ENCODE results near the gene G2E3. TPM values are rescaled to one million over a fixed set of nuclear protein-coding genes. Genes with fewer than 3 reads are reported as not detected.

Gene G2E3
- total and polyA plus RNA-seq, 2 experiments from 2014 or later, result 67.4 to 113 TPM

DNA sequence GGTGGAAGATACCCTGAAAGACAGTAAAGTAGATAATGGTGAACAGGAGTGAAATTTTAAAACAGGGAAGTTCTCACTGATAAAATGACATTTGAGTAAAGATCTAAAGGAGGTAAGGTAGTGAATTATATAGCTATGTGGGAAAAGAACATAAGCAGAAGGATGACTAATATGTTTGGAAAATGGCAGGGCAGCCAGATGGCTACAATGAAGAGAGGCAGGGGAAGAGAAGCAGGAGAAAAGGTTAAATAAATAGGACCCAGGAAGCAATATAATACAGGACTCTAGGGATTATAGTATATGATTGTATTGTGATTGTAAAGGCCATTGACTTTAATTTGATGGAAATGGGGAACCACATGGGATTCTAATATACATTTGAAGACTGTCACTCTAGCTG is 96.2 kb downstream of the G2E3 start:
- Mint-ChIP-seq H3K4me3 (no peak overlapping the region), H3K27ac (no peak overlapping the region), H3K9me3 (no peaks in the 10 kb centered on the region), H3K4me1 (no peaks in the 10 kb centered on the region), H3K36me3 (ENCODE audit: low read depth) (peaks cover 26% of the 10 kb centered on the region), H3K27me3 (ENCODE audit: insufficient read depth, low read depth, poor library complexity) (no peaks in the 10 kb centered on the region)
- Histone ChIP-seq H3K27me3 (ENCODE audit: insufficient read depth) (no peaks in the 10 kb centered on the region), H3K79me2 (replicated peaks; ENCODE audit: insufficient read depth) (no peaks in the 10 kb centered on the region), H3K36me3 (ENCODE audit: insufficient read depth) (peaks cover 32% of the 10 kb centered on the region; the same call in 1 of the 2 replicates), H3F3A (replicated peaks; ENCODE audit: low read depth) (no peaks in the 10 kb centered on the region), H4K20me1 (replicated peaks; ENCODE audit: insufficient read depth) (no peaks in the 10 kb centered on the region), H3K4me3 (no peak overlapping the region), H3K27ac (ENCODE audit: low read depth) (0 out of 2 replicates have a peak overlapping the region, but pooled peaks have one; percentile 55), H3K4me2 (no peak overlapping the region), H2AFZ (no peak overlapping the region), H3K9me2 (ENCODE audit: insufficient read depth) (no peaks in the 10 kb centered on the region), H3K4me1 (ENCODE audit: insufficient read depth) (no peaks in the 10 kb centered on the region)
- ATAC-seq (no peak), DNase-seq (ENCODE audit: low spot score) (no peak)
- TF ChIP-seq, protein P1, sequence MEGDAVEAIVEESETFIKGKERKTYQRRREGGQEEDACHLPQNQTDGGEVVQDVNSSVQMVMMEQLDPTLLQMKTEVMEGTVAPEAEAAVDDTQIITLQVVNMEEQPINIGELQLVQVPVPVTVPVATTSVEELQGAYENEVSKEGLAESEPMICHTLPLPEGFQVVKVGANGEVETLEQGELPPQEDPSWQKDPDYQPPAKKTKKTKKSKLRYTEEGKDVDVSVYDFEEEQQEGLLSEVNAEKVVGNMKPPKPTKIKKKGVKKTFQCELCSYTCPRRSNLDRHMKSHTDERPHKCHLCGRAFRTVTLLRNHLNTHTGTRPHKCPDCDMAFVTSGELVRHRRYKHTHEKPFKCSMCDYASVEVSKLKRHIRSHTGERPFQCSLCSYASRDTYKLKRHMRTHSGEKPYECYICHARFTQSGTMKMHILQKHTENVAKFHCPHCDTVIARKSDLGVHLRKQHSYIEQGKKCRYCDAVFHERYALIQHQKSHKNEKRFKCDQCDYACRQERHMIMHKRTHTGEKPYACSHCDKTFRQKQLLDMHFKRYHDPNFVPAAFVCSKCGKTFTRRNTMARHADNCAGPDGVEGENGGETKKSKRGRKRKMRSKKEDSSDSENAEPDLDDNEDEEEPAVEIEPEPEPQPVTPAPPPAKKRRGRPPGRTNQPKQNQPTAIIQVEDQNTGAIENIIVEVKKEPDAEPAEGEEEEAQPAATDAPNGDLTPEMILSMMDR (conservative IDR thresholded peaks at IDR 0.05; ENCODE audit: low read depth in 2 of 2), result no peak
- no peak for TF ChIP-seq EZH2phosphoT487 (IDR thresholded peaks at IDR 0.05; ENCODE audit: unreplicated experiment)
- TF ChIP-seq, protein P2, sequence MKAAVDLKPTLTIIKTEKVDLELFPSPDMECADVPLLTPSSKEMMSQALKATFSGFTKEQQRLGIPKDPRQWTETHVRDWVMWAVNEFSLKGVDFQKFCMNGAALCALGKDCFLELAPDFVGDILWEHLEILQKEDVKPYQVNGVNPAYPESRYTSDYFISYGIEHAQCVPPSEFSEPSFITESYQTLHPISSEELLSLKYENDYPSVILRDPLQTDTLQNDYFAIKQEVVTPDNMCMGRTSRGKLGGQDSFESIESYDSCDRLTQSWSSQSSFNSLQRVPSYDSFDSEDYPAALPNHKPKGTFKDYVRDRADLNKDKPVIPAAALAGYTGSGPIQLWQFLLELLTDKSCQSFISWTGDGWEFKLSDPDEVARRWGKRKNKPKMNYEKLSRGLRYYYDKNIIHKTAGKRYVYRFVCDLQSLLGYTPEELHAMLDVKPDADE (IDR thresholded peaks at IDR 0.05), result no peak
- TF ChIP-seq NANOG (IDR thresholded peaks at IDR 0.05; ENCODE audit: borderline replicate concordance), result no peak
- TF ChIP-seq STAT1 (IDR thresholded peaks at IDR 0.05; ENCODE audit: unreplicated experiment), result no peak
- TF ChIP-seq ZNF331 (CRISPR knock-in tag; IDR thresholded peaks at IDR 0.05; ENCODE audit: low read depth), result no peak
- no peak for TF ChIP-seq ZNF114 (CRISPR knock-in tag; IDR thresholded peaks at IDR 0.05)
- TF ChIP-seq, protein P3, sequence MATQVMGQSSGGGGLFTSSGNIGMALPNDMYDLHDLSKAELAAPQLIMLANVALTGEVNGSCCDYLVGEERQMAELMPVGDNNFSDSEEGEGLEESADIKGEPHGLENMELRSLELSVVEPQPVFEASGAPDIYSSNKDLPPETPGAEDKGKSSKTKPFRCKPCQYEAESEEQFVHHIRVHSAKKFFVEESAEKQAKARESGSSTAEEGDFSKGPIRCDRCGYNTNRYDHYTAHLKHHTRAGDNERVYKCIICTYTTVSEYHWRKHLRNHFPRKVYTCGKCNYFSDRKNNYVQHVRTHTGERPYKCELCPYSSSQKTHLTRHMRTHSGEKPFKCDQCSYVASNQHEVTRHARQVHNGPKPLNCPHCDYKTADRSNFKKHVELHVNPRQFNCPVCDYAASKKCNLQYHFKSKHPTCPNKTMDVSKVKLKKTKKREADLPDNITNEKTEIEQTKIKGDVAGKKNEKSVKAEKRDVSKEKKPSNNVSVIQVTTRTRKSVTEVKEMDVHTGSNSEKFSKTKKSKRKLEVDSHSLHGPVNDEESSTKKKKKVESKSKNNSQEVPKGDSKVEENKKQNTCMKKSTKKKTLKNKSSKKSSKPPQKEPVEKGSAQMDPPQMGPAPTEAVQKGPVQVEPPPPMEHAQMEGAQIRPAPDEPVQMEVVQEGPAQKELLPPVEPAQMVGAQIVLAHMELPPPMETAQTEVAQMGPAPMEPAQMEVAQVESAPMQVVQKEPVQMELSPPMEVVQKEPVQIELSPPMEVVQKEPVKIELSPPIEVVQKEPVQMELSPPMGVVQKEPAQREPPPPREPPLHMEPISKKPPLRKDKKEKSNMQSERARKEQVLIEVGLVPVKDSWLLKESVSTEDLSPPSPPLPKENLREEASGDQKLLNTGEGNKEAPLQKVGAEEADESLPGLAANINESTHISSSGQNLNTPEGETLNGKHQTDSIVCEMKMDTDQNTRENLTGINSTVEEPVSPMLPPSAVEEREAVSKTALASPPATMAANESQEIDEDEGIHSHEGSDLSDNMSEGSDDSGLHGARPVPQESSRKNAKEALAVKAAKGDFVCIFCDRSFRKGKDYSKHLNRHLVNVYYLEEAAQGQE (IDR thresholded peaks at IDR 0.05; ENCODE audit: unreplicated experiment), result no peak
- TF ChIP-seq EZH2 (IDR thresholded peaks at IDR 0.05; ENCODE audit: low read depth, unreplicated experiment), result no peak
- no peak for TF ChIP-seq JUNB (IDR thresholded peaks at IDR 0.05; ENCODE audit: unreplicated experiment)
- TF ChIP-seq CREB1 (CRISPR knock-in tag; IDR thresholded peaks at IDR 0.05; ENCODE audit: low read depth), result no peak
- TF ChIP-seq, protein P4, sequence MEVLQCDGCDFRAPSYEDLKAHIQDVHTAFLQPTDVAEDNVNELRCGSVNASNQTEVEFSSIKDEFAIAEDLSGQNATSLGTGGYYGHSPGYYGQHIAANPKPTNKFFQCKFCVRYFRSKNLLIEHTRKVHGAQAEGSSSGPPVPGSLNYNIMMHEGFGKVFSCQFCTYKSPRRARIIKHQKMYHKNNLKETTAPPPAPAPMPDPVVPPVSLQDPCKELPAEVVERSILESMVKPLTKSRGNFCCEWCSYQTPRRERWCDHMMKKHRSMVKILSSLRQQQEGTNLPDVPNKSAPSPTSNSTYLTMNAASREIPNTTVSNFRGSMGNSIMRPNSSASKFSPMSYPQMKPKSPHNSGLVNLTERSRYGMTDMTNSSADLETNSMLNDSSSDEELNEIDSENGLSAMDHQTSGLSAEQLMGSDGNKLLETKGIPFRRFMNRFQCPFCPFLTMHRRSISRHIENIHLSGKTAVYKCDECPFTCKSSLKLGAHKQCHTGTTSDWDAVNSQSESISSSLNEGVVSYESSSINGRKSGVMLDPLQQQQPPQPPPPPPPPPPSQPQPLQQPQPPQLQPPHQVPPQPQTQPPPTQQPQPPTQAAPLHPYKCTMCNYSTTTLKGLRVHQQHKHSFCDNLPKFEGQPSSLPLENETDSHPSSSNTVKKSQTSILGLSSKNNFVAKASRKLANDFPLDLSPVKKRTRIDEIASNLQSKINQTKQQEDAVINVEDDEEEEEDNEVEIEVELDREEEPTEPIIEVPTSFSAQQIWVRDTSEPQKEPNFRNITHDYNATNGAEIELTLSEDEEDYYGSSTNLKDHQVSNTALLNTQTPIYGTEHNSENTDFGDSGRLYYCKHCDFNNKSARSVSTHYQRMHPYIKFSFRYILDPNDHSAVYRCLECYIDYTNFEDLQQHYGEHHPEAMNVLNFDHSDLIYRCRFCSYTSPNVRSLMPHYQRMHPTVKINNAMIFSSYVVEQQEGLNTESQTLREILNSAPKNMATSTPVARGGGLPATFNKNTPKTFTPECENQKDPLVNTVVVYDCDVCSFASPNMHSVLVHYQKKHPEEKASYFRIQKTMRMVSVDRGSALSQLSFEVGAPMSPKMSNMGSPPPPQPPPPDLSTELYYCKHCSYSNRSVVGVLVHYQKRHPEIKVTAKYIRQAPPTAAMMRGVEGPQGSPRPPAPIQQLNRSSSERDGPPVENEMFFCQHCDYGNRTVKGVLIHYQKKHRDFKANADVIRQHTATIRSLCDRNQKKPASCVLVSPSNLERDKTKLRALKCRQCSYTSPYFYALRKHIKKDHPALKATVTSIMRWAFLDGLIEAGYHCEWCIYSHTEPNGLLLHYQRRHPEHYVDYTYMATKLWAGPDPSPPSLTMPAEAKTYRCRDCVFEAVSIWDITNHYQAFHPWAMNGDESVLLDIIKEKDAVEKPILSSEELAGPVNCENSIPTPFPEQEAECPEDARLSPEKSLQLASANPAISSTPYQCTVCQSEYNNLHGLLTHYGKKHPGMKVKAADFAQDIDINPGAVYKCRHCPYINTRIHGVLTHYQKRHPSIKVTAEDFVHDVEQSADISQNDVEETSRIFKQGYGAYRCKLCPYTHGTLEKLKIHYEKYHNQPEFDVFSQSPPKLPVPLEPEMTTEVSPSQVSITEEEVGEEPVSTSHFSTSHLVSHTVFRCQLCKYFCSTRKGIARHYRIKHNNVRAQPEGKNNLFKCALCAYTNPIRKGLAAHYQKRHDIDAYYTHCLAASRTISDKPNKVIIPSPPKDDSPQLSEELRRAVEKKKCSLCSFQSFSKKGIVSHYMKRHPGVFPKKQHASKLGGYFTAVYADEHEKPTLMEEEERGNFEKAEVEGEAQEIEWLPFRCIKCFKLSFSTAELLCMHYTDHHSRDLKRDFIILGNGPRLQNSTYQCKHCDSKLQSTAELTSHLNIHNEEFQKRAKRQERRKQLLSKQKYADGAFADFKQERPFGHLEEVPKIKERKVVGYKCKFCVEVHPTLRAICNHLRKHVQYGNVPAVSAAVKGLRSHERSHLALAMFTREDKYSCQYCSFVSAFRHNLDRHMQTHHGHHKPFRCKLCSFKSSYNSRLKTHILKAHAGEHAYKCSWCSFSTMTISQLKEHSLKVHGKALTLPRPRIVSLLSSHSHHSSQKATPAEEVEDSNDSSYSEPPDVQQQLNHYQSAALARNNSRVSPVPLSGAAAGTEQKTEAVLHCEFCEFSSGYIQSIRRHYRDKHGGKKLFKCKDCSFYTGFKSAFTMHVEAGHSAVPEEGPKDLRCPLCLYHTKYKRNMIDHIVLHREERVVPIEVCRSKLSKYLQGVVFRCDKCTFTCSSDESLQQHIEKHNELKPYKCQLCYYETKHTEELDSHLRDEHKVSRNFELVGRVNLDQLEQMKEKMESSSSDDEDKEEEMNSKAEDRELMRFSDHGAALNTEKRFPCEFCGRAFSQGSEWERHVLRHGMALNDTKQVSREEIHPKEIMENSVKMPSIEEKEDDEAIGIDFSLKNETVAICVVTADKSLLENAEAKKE (CRISPR knock-in tag; IDR thresholded peaks at IDR 0.05), result no peak
- TF ChIP-seq POLR2AphosphoS5 (IDR thresholded peaks at IDR 0.05; ENCODE audit: low read depth), result no peak
